ENCODE data around the gene ASCC3.
A peak's percentile ranks its signal among the peaks of the same experiment; 100 is the strongest.

The ASCC3 gene

GRCh38 chr6:100461917-100462705 lies 419.0 kb downstream of the ASCC3 start:
- TF ChIP-seq CTCF (IDR thresholded peaks at IDR 0.05; ENCODE audit: control insufficient read depth, extremely low read depth, insufficient read depth) = no peak
- no peak overlapping the region for H3K4me3 ChIP-seq (ENCODE audit: low read depth, low read length)
- DNase-seq (ENCODE audit: low read depth) = no peak

- no peak for TF ChIP-seq CTCF (IDR thresholded peaks at IDR 0.05; ENCODE audit: control insufficient read depth, extremely low read depth, insufficient read depth)
- H3K4me3 ChIP-seq (ENCODE audit: low read depth, low read length) = no peak overlapping the region
- DNase-seq (ENCODE audit: low read depth) = no peak
These were observed 419.7 kb downstream of the ASCC3 start for GRCh38 chr6:100461278-100461916.

GRCh38 chr6:100460650-100461204 lies 420.4 kb downstream of the ASCC3 start:
- no peak overlapping the region for H3K4me3 ChIP-seq (ENCODE audit: low read depth, low read length)
- peak; percentile 29; the same call in 1 of the 2 replicates for TF ChIP-seq CTCF (IDR thresholded peaks at IDR 0.05; ENCODE audit: control insufficient read depth, extremely low read depth, insufficient read depth)
- DNase-seq (ENCODE audit: low read depth) = no peak

- H3K4me3 ChIP-seq (ENCODE audit: low read depth, low read length) = no peak overlapping the region
- DNase-seq (ENCODE audit: low read depth) = no peak
- no peak for TF ChIP-seq CTCF (IDR thresholded peaks at IDR 0.05; ENCODE audit: control insufficient read depth, extremely low read depth, insufficient read depth)
These were observed 421.4 kb downstream of the ASCC3 start for GRCh38 chr6:100459592-100460184.

- DNase-seq (ENCODE audit: low read depth) = no peak
- no peak overlapping the region for H3K4me3 ChIP-seq (ENCODE audit: low read depth, low read length)
These were observed 422.1 kb downstream of the ASCC3 start for GRCh38 chr6:100458841-100459591.

More at GRCh38 chr6:100458841-100459591, 422.1 kb downstream of the ASCC3 start:
- no peak for TF ChIP-seq CTCF (IDR thresholded peaks at IDR 0.05; ENCODE audit: control insufficient read depth, extremely low read depth, insufficient read depth)

Data from LNCaP clone FGC (cell line).